GM13976 (cell line): ENCODE measurements around the gene PCSK7.
"Not testable (repeated sequence)": the region's sequence is repeated elsewhere in the genome, so short reads cannot be mapped to it uniquely, and the experiment has no call there.

Experiments
- DNase-seq: peaks from one replicate; pipeline ENCODE4 v3.0.0; 2012; ENCODE audit warnings: low spot score
- CTCF ChIP-seq: IDR thresholded peaks from 2 replicates; pipeline ENCODE4 v1.5.1; 2012; ENCODE audit warnings: borderline replicate concordance, mild to moderate bottlenecking; ENCODE audit not compliant: insufficient read depth; ENCODE audit errors: extremely low read depth, missing control alignments, control extremely low read depth
- in situ Hi-C: fragments of 300-500 bp; cut with MboI; formaldehyde crosslinking; loops from one replicate; pipeline ENCODE4 v1.12.0; 2022; ENCODE audit warnings: low sequenced_read_pairs, mixed read lengths, inconsistent platforms; ENCODE audit not compliant: unreplicated experiment

Gene PCSK7

DNA sequence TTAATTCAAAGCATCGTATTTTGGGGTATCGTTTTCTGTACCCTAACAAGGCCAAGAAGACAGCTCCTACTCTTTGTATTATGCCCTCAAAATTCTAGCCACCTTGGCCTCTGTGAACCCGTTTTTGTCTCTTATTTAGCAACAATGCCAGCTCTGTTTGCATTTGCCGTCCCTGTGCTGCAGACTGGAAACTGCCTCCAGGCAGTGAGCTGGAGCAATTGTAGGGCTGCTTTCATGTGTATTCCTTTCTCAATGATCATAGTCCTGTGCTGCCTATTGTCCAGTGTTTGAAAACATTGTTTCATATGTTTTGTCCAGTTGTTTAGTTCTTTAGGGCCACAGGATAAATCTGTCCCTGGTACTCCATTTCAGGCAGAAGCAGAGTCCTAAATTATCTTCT, 39.3 kb upstream of the PCSK7 start:
- in situ Hi-C loops = no loop called here
- TF ChIP-seq CTCF = no peak
- DNase-seq = no peak

- no peak for DNase-seq
- in situ Hi-C loops = no loop called here
- no peak for TF ChIP-seq CTCF
These were observed 38.0 kb upstream of the PCSK7 start for GRCh38 chr11:117269856-117270255.

DNA sequence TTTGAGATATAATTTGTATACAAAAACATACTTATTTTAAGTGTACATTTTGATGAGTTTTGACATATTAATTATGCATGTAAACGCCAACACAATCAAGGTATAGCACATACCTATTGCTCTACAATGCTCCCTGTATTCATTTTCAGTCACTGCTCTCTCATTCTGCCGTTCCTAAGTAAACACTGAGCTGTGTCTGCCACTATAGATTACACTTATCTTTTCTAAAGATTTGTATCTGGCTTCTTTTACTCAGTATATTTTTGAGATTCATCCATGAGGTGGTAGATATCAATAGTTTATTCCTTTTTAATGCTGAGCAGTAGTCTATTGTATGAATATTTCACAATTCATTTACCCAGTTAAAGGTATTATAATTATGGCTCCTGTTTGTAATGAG, 33.9 kb upstream of the PCSK7 start:
- no peak for DNase-seq
- in situ Hi-C loops = no loop called here
- TF ChIP-seq CTCF = no peak

DNA sequence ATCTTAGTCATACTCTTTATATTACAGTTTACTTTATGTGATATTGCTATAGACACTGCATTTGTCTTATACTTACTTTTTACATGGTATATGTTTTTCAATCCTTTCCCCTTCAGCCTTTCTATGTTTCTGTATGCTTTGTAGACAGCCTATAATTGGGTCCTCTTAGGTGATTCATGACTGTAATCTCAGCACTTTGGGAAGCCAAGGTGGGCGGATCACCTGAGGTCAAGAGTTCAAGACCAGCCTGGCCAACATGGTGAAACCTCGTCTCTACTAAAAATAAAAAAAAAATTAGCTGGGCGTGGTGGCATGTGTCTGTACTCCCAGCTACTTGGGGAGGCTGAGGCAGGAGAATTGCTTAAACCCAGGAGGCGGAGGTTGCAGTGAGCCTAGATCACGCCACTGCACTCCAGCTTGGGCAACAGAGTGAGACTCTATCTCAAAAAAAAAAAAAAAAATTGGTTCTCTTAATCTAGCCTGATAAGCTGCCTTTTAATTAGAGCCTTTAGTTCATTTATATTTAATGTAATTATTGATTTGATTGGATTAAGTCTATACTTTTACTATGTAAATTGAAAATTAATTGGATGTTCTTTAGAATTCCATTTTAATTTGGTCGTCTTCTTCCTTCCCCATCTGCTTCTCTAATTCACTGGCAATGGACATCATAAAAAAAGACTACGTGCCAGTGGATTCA, 32.9 kb upstream of the PCSK7 start:
- in situ Hi-C loops, DNase-seq: not testable (repeated sequence)

GRCh38 chr11:117259417-117259816, 27.5 kb upstream of the PCSK7 start:
- TF ChIP-seq CTCF = no peak
- no peak for DNase-seq
- in situ Hi-C loops = no loop called here

DNA sequence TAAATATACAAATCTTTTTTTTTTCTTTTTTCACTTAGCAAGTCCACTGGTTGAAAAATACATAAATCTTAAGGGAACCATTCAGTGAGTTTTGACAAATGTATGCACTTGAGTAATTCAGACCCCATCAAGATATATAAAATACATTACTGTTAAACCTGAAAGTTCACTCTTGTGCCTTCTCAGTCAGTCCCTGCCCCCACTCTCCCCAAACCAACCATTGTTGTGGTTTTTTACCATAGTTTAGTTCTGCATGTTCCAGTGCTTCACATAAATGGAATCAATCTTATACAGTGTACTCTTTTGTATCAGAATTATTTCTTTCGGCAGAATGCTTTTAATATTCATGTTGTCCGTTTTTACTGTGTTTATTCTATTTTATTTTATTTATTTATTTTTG, 26.7 kb upstream of the PCSK7 start:
- DNase-seq = no peak
- in situ Hi-C loops = no loop called here
- TF ChIP-seq CTCF = no peak

DNA sequence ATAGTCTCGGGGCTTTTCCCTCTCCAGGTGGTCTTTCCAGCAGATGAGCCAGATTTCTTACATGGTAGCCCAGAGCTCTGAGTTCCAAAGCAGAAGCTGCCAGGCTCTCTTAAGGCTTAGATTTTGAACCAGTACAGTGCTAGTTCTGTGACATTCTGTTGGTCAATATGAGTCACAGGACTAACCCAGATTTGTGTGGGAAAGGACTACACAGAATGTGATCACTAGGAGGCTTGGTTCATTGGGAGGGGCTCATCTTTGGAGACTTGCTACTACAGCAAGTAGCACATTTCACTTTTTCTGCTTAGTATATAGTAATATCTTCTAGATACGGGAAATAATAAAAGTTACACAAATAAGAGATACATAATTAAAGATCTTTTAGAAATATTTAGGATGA, 24.7 kb upstream of the PCSK7 start:
- no peak for TF ChIP-seq CTCF
- DNase-seq = no peak
- in situ Hi-C loops = no loop called here
